ENCODE results near the gene DCTPP1. TPM values are rescaled to one million over a fixed set of nuclear protein-coding genes. Genes with fewer than 3 reads are reported as not detected.

DCTPP1 gene
- total and polyA plus RNA-seq, 2 of the 4 experiments (the other 2 are of a cell fraction) = 24.9 to 45.5 TPM

DNA sequence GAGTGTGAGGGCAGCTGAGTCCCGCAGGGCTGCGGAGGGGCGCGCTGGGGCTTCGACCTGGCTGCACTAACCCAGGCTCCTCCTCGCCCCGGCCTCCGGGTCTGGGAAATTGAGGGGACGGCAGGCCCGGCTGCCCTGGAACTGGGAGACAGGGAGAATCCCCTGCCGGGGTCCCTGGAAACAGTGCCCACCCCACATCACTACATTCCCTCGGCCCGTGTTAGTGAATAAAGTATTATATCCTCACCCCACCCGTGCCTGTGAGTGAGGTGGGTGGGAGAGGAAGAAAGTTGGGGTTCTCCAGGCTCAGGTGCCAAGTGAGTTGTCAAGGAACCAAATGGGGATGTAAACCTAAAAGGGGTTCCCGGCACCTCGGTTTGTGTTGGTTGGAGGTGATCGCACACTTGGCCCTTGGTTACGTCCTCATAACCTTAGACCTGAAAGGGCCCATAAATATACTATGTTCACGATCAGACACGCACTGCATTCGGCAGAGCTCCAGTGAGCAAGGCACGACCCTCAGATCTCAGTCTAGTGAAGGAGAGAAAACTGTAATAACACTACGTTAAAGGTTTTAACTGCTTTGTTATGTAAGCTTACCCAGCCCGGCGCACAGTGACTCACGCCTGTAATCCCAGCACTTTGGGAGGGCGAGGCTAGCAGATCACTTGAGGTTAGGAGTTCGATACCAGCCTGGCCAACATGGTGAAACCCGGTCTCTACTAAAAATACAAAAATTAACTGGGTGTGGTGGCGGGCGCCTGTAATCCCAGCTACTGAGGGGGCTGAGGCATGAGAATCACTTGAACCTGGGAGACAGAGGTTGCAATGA lies 11.3 kb downstream of the DCTPP1 start:
- 100% methylated on average over 1 of the region's 31 CpGs; no CpG with 5 or more reads in 1 of the 2 experiments for WGBS, 2 experiments (ENCODE audit: extremely low coverage in 2 of 2, insufficient read length in 1 of 2)
- H2AK9ac ChIP-seq (replicated peaks; ENCODE audit: low read depth, low read length, poor library complexity) = peak overlapping the region; percentile 60
- dilution Hi-C loops (cut with HindIII; ENCODE audit: low sequenced_read_pairs, unreplicated experiment) = no loop called here

More for the DNA sequence above, 11.3 kb downstream of the DCTPP1 start:
- Histone ChIP-seq H2BK120ac (ENCODE audit: low read depth, low read length) (no peak overlapping the region), H4K20me1 (ENCODE audit: insufficient read depth, low read length) (peaks cover 9% of the 10 kb centered on the region), H2BK20ac (ENCODE audit: low read depth, low read length) (no peak overlapping the region), H2BK5ac (ENCODE audit: low read depth, low read length, poor library complexity, severe bottlenecking) (no peak overlapping the region), H4K8ac (ENCODE audit: low read depth in 2 of 2, low read length in 2 of 2) (no peak overlapping the region), H3K4ac (ENCODE audit: low read depth, low read length) (no peak overlapping the region), H3K9ac (ENCODE audit: low read depth, low read length) (no peak overlapping the region), H3K79me1 (ENCODE audit: low read depth in 1 of 2, low read length in 2 of 2) (peaks cover 0 to 26% of the 10 kb centered on the region in 2 experiments; a peak in 2 of 4 replicates), H4K5ac (ENCODE audit: low read depth, low read length) (no peak overlapping the region), H2AK5ac (ENCODE audit: low read depth, low read length) (no peak overlapping the region), H3K14ac (replicated peaks; ENCODE audit: low read depth, low read length) (no peak overlapping the region), H3K27ac (ENCODE audit: insufficient read depth, low read length) (no peak overlapping the region), H3K4me2 (ENCODE audit: low read depth, low read length) (peak overlapping the region; percentile 68), H3K56ac (ENCODE audit: extremely low read depth, insufficient read depth, low read length) (no peak overlapping the region), H4K91ac (ENCODE audit: insufficient read depth, low read depth, low read length) (no peak overlapping the region), H3K36me3 (ENCODE audit: control insufficient read depth, insufficient read depth, low read length) (peaks cover 17% of the 10 kb centered on the region), H3K4me3 (ENCODE audit: insufficient read depth, low read depth, low read length) (peak overlapping the region; percentile 65), H2BK15ac (ENCODE audit: low read depth, low read length) (no peak overlapping the region), H3K9me1 (ENCODE audit: insufficient read depth, low read length) (peaks cover 6% of the 10 kb centered on the region; the same call in 1 of the 2 replicates), H3K18ac (ENCODE audit: low read depth, low read length) (no peak overlapping the region), H3K27me3 (ENCODE audit: control insufficient read depth, insufficient read depth, low read length) (no peaks in the 10 kb centered on the region), H3K9me3 (ENCODE audit: control insufficient read depth, insufficient read depth, low read length) (no peaks in the 10 kb centered on the region), H3K23ac (ENCODE audit: low read depth, low read length) (no peak overlapping the region; the same call in 1 of the 2 replicates), H2AFZ (replicated peaks; ENCODE audit: low read length, poor library complexity) (peak overlapping the region; percentile 95), H3K4me1 (ENCODE audit: control insufficient read depth, insufficient read depth, low read length) (no peaks in the 10 kb centered on the region)
- BruUV-seq (replicated peaks) = no TSS peak
- in situ Hi-C loops (cut with MboI; ENCODE audit: low sequenced_read_pairs) (loop anchor here (25.0 kb wide), 1 partner anchor 231 kb away; the partner anchor contains the start of genes BOLA2B, CORO1A, SLX1A and SULT1A3), intact Hi-C loops (cut with micrococcal nuclease) (no loop called here)
- CTCF ChIA-PET = interaction anchor here (0.8 to 1.0 kb wide), 3 partner anchors 9 to 210 kb away, joined by 3 to 4 read pairs (median 3); partner anchors contain the start of gene DCTPP1
- POLR2A ChIA-PET (ENCODE audit: unreplicated experiment) = no interaction called here
- TF ChIP-seq MAZ (IDR thresholded peaks at IDR 0.05; ENCODE audit: borderline replicate concordance, low read depth, low read length) (no peak), CEBPB (IDR thresholded peaks at IDR 0.05; ENCODE audit: low read depth, low read length) (no peak), USF2 (IDR thresholded peaks at IDR 0.05; ENCODE audit: low read depth, low read length) (no peak), MXI1 (IDR thresholded peaks at IDR 0.05; ENCODE audit: borderline replicate concordance, low read depth, low read length) (no peak), CHD1 (IDR thresholded peaks at IDR 0.05; ENCODE audit: low read depth, low read length) (no peak), BHLHE40 (IDR thresholded peaks at IDR 0.05; ENCODE audit: low read depth, low read length) (no peak), FOS (IDR thresholded peaks at IDR 0.05; ENCODE audit: low read depth, low read length) (no peak), ELK1 (IDR thresholded peaks at IDR 0.05; ENCODE audit: borderline replicate concordance, low read depth, low read length) (no peak), NFE2L2 (IDR thresholded peaks at IDR 0.05; ENCODE audit: low read depth, low read length) (no peak), CTCF (conservative IDR thresholded peaks at IDR 0.05; ENCODE audit: low read depth, low read length) (no peak), MAFK (IDR thresholded peaks at IDR 0.05; ENCODE audit: low read depth, low read length) (no peak)
- ATAC-seq (ENCODE audit: low read depth) (no peak), DNase-seq (no peak)
